Activated CD4-positive, alpha-beta T cell treated with anti-CD3 and anti-CD28 coated beads for 36 hours (primary cell): ENCODE measurements around the gene COX18. TPM values are rescaled to one million over a fixed set of nuclear protein-coding genes. Genes with fewer than 3 reads are reported as not detected.

Experiments used
- ATAC-seq: fragments of 200-7000 bp; cut with Tn5 transposase; one replicate; pipeline ENCODE4 v1.10.0; 2021; ENCODE audit warnings: mild to moderate bottlenecking, moderate library complexity
- CTCF ChIA-PET: fragments of 350-600 bp; sonication (Branson Sonifier 250); formaldehyde crosslinking; loops from one replicate; lab custom pipeline; 2021; ENCODE audit warnings: antibody characterized with exemption; lab: Charles Lee
- POLR2A ChIA-PET: fragments of 350-600 bp; sonication (Branson Sonifier 250); formaldehyde crosslinking; loops from one replicate; lab custom pipeline; 2021; ENCODE audit warnings: antibody characterized with exemption, inconsistent platforms; lab: Charles Lee
- DNase-seq: peaks from one replicate; pipeline ENCODE4 v3.0.0-alpha.2; 2020
- H3K27ac Mint-ChIP-seq: one replicate; pipeline ENCODE4 v1.8.0; 2021; ENCODE audit warnings: mixed read lengths
- H3K27me3 Mint-ChIP-seq: one replicate; pipeline ENCODE4 v1.8.0; 2021; ENCODE audit warnings: mixed read lengths
- H3K36me3 Mint-ChIP-seq: one replicate; pipeline ENCODE4 v1.8.0; 2021; ENCODE audit warnings: low read depth, mixed read lengths
- H3K4me1 Mint-ChIP-seq: one replicate; pipeline ENCODE4 v1.8.0; 2021; ENCODE audit warnings: mixed read lengths
- H3K4me3 Mint-ChIP-seq: one replicate; pipeline ENCODE4 v1.8.0; 2021; ENCODE audit warnings: mild to moderate bottlenecking, moderate library complexity, mixed read lengths
- H3K9me3 Mint-ChIP-seq: one replicate; pipeline ENCODE4 v1.8.0; 2021; ENCODE audit warnings: low read depth, mixed read lengths
- intact Hi-C, 2 experiments: fragments of 100-400 bp; cut with DNase I in 1 of 2; cut with micrococcal nuclease in 1 of 2; formaldehyde crosslinking; loops; one replicate each; pipeline versions ENCODE4 v1.14.2 to v1.15.1; 2022 to 2024; cut with DNase I, micrococcal nuclease
- total RNA-seq, 2 experiments: library from RNA; stranded (reverse); gene quantifications; one replicate each; pipeline ENCODE4 v1.2.3, GENCODE V29; 2021

COX18 gene
- total RNA-seq, 2 experiments from 2014 or later: 17.9 to 21.3 TPM

GRCh38 chr4:73011629-73011985 is 57.9 kb downstream of the COX18 start:
- CTCF ChIA-PET: no interaction called here
- no peak for DNase-seq
- H3K4me3 Mint-ChIP-seq: no peak overlapping the region
- H3K27me3 Mint-ChIP-seq: peaks cover 16% of the 10 kb centered on the region
- intact Hi-C loops: no loop called here
- H3K9me3 Mint-ChIP-seq: peaks cover 4% of the 10 kb centered on the region
- POLR2A ChIA-PET: no interaction called here
- ATAC-seq: no peak
- no peaks in the 10 kb centered on the region for H3K4me1 Mint-ChIP-seq
- H3K27ac Mint-ChIP-seq: no peak overlapping the region
- no peaks in the 10 kb centered on the region for H3K36me3 Mint-ChIP-seq

DNA sequence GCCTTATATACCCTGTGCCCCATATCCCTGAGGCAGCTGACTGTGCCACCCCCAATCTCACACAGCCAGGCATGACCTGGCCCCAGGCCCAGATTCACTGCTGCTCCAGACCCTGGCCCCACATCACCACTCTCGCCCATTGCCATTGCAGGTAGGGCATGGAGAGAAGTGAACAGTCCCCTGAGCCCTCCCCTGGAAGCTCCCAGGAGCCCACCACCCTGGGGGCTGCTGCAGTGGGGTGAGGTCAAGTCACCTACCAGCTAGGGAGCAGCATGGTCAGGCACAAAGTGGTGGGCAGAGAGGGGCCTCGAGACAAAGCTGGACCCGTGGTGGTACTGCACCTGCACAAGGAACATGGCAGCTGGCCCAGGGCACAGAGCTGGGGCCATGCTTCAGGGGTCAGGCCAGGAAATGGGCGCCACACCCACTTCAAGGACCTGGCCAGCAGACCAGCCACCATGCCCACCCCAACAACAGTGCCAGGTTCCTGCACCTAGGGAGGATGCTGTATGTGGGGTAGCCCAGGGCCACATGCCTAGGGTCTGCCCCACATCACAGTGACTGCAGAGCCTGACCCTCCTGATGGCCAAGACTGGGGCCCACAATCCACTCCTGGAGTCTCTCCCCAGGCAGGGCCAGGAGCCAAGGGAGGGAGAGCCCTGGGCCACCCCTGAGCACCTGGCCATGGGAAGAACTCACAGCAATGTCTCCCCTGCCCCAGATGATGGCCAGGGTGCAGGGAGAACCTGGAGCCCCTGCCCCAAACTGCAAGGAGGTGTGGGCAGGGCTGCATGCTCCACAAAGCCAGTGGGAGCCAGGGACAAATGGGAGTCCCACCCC is 58.5 kb downstream of the COX18 start:
- Mint-ChIP-seq H3K27me3 (peaks cover 18% of the 10 kb centered on the region), H3K27ac (no peak overlapping the region), H3K36me3 (no peaks in the 10 kb centered on the region), H3K4me3 (no peak overlapping the region), H3K4me1 (no peaks in the 10 kb centered on the region), H3K9me3 (peaks cover 4% of the 10 kb centered on the region)
- DNase-seq (no peak), ATAC-seq (no peak)
- POLR2A ChIA-PET: no interaction called here
- intact Hi-C loops: no loop called here
- CTCF ChIA-PET: no interaction called here

GRCh38 chr4:73007526-73008100 is 61.9 kb downstream of the COX18 start:
- intact Hi-C loops: no loop called here
- ChIA-PET POLR2A (no interaction called here), CTCF (interaction anchor here (1.3 kb wide), 1 partner anchor 10 kb away, joined by 4 read pairs; no protein-coding TSS in a partner anchor)
- Mint-ChIP-seq H3K27me3 (peaks cover 19% of the 10 kb centered on the region), H3K4me1 (no peaks in the 10 kb centered on the region), H3K36me3 (no peaks in the 10 kb centered on the region), H3K4me3 (no peak overlapping the region), H3K9me3 (peaks cover 4% of the 10 kb centered on the region), H3K27ac (no peak overlapping the region)
- no peak for ATAC-seq
- no peak for DNase-seq

DNA sequence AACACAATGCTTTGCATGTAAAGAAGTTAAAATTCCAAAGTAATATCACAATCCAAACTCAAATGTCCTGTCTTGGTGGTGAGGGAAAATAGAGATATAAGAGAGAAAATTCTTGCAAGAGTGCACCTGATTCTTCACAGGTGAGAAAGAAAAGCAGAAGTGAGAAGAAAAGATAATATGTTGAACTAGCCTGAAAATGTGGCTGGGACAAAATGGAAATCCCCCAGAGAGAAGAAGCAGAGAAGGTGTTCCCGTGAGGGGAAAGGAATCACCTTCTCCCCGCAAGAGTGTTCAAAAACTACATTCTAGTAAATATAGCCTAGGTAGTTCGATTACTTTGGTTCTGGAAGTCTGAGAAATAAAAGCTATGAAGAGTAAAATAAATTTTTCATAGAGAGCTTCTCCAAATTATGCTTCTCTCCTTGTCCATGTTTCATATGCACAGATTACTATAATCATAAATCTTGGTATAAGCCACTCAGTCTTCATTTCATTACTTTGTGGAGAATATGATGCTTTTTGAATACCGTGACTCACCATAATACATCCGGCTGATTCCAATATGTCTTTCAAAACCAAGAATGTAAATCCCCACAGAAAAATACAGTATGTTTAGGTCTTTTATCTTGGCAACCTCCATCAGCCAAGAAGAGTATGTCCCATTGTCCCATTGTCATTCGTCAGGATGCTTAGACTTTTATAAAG is 63.1 kb downstream of the COX18 start:
- Mint-ChIP-seq H3K4me1 (no peaks in the 10 kb centered on the region), H3K27me3 (peaks cover 21% of the 10 kb centered on the region), H3K27ac (no peak overlapping the region), H3K4me3 (no peak overlapping the region), H3K36me3 (no peaks in the 10 kb centered on the region), H3K9me3 (peaks cover 4% of the 10 kb centered on the region)
- ATAC-seq (no peak), DNase-seq (no peak)
- ChIA-PET CTCF (no interaction called here), POLR2A (no interaction called here)
- intact Hi-C loops: no loop called here

DNA sequence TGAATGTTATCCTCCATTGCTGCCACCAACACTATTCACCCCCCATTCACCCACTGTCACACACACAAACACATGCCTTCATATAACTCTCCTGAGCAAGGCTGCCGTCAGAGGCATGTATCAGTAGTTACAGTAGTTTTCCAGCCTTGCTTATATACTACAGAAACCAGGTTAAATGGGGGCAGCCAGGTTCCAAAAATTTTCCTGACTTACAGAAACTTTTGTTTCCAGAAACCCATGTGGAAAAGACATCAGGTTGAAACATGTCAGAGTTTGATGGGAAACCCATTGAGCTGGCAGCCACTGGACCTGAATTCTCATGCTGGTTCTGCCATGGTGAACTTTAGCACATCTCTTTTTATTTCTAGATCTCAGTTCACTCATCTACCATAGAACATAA is 64.0 kb downstream of the COX18 start:
- no peaks in the 10 kb centered on the region for H3K4me1 Mint-ChIP-seq
- H3K27ac Mint-ChIP-seq: no peak overlapping the region
- DNase-seq: no peak
- H3K4me3 Mint-ChIP-seq: no peak overlapping the region
- intact Hi-C loops: no loop called here
- POLR2A ChIA-PET: no interaction called here
- H3K27me3 Mint-ChIP-seq: peaks cover 21% of the 10 kb centered on the region
- ATAC-seq: no peak
- no peaks in the 10 kb centered on the region for H3K36me3 Mint-ChIP-seq
- CTCF ChIA-PET: no interaction called here
- H3K9me3 Mint-ChIP-seq: peaks cover 4% of the 10 kb centered on the region

Other genes with a start within 250 kb of the COX18 start
- 10 to 100 TPM; 58.4 to 63.7 TPM for gene ANKRD17, start 189.1 kb upstream of the COX18 start, total RNA-seq